Myocyte (in vitro differentiated cells): ENCODE data around the gene BICDL1. TPM values are rescaled to one million over a fixed set of nuclear protein-coding genes. Genes with fewer than 3 reads are reported as not detected.
A peak's percentile ranks its signal among the peaks of the same experiment; 100 is the strongest.

Experiments
- DNase-seq: peaks from one replicate; pipeline ENCODE4 v3.0.0-alpha.2; 2012; ENCODE audit warnings: low read depth
- total RNA-seq: library from RNA; depleted of rRNA; stranded (reverse); fragments of >200 nt; gene quantifications from 2 replicates; pipeline ENCODE4 v1.2.3, GENCODE V29; 2014

Gene BICDL1
- total RNA-seq, 1 donor from 2014 or later, result 2.5 TPM

DNA sequence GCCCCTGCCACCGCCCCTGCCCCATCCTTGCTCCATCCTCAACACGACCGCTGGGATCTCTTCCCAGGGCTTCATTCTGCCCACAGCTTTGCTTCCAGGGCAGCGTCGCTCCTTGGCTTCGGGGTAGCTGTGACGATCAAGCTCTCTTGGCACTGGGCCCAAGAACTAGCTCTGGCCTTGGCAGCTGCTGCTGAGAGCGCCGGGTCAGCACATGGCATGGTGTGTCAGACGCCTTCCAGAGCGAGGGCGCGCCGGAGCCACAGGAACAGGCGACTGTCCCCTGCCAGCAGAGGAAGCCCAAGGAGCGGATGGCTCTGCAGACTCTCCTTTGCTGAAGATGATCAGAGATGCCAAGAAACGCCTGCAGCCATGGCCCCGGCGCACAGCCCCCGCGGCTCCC is 111.6 kb downstream of the BICDL1 start:
- DNase-seq, result peak; percentile 93

DNA sequence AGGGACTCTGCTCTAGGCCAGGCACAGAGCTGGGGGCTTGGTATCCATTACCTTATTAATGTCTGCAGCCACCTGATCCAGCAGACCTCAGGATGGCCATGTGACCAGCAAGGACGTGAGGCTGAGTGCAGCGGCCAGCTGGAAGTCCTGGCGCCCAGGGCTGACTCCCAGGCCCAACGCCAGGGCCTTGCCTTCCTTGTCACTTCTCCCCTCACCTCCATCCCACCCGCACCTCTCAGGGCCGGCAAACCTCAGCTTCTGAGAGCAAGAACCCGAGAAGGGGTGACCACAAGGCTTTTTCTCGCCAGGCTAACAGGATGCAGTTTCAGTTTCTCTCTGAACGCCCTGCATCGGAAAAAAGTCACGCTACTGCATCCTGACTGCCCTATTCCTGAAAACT is 112.1 kb downstream of the BICDL1 start:
- DNase-seq, result no peak

DNA sequence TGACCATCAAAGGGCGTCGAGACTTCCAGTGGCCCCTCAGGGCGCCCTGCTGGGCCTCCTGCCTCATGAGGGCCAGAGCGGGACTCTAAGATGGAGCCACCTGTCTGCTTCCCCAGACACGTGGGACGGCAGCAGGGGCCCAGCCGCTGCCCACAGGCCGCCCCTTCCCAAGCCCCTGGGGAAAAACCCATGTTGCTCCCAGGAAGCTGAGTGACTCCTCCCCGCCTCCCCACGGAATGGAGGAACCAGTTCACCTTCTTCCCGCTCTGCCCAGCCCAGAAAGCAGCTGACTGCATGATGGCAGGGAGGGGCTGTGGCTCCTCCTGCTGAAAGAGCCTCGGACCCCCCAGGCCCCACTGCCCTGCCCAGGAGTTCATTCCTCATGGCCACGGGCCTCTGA is 112.6 kb downstream of the BICDL1 start:
- DNase-seq, result no peak

DNA sequence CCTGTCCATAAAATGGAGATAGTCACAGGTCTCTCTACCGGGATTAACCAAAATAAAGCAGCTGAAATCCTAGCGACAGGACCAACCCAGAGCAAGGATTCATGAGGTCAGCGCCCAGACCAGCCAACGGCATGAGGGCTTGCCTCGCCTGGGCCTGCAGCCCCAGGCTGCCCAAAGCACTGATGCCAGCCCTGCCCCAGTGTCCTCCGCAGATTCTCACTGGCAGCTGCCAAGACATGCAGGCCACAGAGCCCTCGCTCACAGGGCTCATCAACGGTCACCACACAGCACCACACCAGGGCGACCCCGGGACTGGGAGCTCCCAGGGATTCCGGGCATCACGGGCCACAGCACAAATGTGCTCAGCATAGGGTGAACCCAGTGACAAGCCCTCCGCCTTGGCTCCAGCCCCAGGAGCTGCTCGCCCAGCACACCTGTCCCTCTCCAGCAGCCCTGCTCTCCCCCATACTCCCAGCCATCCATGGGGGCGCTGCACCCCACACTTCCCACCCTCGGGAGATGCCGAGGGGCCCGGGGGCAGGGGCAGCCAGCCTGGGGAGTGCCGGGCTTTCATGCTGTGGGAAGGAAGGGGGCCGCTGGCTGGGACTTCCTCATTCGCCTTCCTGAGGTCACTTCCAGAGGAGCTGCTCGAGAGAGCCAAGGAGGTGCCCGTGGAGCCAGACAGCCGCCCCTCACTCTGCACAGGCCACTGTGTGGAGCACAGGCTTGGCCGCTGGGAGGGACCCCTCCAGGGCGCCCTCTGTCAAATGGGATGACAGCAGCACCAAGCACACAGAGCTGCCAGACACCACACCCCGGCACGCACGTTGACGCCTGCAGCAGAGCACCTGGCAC is 113.4 kb downstream of the BICDL1 start:
- DNase-seq, result peak; percentile 86

DNA sequence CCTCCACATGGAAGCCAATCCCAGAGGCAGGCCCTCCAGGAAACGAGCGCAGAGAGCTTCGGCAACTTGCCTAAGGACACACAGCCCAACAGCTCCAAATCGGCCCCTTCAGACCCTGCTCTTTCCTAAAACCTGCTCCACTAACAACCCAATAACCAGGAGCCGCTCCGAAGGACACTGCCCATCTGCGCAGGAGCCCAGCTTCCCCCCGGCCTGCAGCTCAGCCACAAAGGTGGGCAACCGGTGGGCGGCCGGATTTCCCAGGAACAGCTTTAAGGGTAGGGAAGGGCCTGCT is 114.0 kb downstream of the BICDL1 start:
- DNase-seq, result no peak

DNA sequence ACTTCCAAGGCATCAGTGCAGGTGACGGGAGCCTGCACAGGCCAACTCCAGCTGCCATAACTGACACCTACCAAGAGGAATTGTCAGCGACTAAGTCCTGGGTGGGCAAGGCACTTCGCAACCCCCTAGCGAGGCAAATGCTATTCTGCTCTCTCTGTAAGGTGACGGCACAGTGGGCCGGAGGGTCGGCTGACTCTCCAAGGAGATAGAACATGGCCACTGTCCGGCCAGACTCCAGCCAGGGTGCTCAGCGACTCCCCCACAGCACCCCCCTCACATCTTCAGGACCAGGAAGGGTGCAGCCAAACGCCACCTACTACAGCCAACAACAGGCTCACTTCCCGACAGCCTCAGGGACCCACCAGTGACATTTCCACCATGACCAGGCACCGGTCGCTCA is 114.3 kb downstream of the BICDL1 start:
- no peak for DNase-seq

DNA sequence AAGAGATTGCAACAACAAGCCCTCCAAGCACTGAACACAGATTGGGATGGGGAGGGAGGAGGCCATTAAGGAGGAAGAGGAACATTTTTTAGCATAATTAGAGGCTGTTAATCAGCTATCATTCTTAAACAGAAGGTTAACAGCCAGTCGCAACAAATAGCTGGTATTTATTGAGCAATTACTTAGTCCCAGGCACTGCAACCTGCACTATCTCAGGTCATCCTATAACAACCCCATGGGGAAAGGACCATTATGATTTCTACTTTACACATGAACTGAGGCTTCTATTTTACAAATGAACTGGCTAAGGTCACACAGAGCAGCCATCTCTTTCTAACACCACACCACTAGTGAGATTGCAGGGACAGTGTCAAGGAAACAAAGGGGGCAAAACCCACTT is 117.1 kb downstream of the BICDL1 start:
- no peak for DNase-seq

DNA sequence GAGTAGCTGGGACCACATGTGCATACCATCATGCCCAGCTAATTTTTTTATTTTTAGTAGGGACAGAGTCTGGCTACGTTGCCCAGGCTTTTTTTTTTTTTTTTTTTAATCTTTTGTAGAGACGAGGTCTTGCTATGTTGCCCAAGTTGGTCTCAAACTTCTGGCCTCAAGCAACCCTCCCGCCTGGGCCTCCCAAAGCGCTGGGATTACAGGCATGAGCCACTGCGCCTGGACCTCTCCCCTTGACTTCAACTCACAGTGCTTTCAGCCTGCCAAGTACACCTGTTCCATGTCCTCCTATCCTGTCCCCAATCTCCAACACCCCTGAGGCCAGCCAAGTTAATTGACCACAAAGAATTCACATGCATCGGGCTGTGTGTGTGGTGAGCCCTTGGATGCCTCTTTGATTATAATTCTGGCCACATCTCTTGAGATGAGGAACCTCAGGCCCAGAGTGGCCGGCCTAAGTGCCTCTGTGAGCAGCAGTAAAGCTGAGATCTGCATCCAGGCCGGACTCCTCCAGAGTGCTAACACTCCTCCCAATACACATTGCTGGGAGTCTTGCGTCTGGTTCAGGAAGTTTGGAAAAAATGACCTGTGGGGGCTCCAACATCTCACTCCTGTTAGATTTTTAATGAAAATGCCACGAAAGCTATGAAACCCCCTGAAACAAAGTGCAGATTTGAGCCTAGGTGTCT is 120.7 kb downstream of the BICDL1 start:
- peak; percentile 91 for DNase-seq

DNA sequence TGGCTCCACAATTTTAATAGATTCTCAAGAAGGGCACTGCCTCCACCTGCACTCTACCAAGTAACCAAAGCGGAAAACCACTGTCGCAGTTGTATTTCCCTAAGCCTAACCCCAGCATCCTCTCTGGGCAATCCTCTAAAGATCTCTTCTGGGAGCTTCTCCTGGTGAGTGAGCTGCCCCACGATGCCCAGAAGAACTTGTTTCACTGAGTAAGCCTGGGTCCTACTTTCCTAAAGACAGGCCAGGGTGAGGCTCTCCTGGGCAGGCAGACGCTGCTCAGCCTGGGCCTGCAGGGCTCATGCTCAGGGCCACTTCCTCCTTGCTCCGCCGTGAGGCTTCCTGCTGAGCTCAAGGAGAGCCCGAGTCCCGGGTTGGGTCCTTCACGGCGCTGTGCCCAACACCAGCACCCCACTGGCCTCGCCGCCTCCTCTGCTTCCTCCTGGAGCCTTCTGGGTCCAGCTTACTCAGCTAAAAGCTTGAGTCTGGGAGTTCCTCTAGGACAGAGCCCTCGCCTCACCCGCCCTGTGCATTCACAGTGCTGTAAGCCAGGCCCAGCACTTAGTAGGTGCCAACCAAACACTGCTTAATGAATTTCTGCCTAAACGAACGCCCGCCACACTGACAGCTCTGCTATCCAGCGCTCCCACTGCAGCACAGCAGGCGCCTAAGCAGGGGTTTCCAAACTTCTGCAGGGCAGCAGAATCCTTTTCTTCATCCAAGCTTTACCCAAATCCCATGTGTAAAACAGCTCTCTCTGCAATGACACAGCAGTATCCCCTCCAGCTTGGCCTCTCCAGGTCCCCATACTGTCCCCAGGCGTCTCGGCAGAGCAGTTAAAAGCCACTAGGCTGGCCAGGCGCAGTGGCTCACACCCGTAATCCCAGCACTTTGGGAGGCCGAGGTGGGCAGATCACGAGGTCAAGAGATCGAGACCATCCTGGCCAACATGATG is 121.8 kb downstream of the BICDL1 start:
- no peak for DNase-seq

DNA sequence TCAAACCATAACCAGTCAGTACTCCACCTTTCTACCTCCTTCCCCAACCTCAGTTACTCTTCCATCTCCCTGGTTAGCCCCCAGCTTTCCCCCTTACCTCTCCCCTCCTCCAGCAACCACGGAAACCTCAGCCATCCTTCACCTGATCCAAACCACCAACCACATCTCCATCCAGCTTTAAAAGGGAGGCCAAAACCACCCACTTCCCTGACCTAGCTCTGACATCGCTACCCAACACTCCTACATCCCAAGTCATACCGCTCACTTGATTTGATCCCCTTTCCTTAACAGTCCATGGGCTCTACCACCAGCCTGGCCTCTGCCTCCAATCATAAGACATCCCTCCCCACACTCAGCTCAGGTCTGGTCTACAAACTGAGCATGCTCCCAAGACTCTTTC is 126.0 kb downstream of the BICDL1 start:
- peak; percentile 45 for DNase-seq

DNA sequence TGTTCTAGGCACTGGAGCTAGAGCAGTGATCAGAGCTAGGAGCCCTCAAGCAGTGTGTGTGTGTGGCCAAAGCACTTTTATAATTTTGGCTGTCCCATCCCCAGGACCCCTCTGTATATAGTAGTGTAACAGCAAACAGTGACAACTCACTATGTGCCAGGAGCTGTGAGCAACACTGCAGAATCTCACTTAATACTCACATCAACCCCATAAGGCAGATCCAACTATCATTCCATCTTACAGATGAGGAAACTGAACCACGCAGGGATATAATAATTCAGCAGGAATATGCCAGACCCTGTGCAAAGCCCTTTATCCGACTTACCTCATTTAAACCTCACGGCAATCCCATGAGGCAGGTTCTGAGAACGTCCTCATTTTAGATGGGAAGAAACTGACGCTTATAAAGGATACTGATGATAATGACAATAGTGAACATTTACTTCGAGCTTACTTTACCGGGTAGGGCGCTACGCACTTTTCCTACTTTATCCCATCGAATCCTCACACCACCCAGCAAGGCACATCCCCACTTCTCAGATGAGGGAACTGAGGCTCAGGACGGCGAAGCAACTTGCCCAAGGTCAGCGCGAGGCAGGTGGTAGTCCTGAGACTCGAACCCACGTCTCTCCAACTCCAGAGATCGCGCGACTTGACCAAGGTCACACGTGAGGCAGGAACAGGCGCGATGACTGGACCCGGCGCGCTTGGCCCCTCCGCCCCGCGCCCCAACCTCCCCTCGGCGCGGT is 126.8 kb downstream of the BICDL1 start:
- peak; percentile 27 for DNase-seq

DNA sequence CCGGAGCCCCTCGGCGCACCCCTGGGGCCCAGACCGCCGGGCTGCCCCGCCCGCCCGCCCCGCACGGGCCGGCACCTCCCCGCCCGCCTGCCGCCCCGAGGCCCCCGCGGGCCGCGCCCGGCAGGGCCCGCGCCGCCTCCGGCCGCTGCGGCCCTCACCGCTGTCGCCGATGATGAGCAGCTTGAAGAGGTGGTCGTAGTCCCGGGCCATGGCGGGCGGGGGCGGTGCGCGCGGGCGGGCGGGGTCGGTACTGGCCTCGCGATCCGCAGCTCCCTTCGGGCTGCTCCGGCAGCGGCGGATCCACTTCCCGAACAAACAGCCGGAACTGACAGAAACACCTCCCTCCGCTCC is 127.4 kb downstream of the BICDL1 start, which contains the start of gene RAB35:
TSS of gene RAB35 (minus strand) at position 313 of the 351 bp plus-strand sequence. CDS start at position 210, 103 bp downstream.
- no peak for DNase-seq

DNA sequence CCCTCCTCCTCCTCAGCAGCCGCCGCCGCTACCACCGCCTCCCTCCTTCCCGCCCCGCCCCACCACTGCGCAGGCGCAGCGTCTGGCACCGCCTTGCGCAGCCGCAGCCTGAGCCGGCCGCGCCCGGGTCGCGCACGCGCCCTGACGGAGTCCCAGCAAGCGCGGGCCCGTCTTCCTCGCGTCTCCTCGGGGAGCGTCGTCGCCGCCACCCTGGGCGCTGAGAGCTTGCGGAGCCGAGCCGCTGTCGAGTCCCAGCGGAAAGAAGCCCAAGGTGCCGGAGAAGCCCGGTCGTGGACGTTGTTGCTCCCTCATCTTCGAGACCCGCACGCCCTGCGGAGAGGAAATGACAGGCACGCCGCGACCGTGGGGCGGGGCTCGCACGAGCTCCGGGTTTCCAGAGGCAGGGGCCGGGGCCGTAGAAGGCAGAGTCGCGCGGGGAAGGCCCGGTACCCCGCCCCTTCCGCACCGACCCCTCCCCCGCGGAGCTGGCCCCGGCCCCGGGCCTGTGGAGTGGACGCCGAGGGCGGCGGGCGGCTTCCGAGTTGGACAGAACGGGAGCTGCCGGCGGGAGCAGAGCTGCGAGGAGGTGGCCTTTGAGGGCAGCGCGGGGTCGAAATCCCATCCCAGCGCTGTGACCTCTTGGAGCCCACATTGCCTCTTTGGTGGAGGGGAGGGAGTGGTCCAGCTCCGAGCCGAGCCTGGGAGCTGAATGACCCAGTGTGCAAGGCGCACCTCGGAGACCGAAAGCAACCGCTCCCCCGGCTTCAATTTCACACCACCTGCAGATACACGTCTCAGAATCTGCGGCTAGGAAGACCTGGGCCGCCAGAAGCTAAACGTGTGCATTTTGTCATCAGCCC is 128.0 kb downstream of the BICDL1 start:
- DNase-seq, result peak; percentile 93

DNA sequence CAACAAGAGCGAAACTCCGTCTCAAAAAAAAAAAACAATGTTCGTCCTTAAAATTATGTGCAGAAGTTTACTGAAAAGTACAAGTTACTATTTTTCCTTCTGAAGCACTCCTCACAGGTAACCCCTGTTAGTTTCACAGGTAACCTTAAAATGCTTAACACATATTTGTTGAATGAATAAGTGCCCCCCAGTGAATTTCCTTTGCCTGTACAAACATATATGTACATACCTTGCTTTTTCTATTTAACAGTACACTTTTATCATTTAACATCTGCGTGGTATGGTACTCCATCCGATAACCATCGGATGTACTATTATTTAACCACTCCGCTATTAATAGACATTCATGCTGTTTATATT is 128.9 kb downstream of the BICDL1 start:
- DNase-seq, result no peak

DNA sequence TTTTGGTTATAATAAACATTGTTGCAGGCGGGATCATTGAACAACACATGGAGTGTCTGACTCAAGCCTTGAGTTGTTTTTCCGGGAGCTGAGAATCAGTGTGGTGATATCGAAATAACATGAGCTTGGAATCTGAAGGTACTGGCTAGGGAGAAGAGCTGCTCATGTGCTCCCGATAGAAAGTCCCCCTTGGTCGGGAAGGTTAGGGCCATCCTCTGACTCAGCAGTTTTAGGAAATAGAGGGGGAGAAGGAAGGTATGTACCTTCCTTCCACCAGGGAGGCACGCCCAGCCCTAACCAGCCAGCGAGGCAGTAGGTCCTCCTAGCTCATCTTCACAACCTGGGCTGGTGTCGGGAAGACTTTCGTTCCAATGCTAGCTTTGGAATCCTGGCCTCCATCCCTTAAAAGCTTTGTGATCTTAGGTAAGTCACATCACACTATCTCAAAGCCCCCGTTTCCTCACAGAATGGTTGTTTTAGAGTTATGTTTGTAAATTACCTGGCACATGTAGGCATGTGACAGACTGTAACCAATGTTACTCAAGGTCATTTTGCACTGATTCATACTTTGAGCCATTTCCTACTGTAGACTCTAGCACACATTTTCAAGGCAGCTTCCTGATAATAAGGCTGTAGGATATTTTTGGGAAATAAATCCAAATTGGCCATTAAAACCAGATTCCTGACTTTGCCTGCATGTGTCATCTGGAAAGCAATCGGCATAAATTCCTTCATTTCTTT is 129.5 kb downstream of the BICDL1 start:
- no peak for DNase-seq

DNA sequence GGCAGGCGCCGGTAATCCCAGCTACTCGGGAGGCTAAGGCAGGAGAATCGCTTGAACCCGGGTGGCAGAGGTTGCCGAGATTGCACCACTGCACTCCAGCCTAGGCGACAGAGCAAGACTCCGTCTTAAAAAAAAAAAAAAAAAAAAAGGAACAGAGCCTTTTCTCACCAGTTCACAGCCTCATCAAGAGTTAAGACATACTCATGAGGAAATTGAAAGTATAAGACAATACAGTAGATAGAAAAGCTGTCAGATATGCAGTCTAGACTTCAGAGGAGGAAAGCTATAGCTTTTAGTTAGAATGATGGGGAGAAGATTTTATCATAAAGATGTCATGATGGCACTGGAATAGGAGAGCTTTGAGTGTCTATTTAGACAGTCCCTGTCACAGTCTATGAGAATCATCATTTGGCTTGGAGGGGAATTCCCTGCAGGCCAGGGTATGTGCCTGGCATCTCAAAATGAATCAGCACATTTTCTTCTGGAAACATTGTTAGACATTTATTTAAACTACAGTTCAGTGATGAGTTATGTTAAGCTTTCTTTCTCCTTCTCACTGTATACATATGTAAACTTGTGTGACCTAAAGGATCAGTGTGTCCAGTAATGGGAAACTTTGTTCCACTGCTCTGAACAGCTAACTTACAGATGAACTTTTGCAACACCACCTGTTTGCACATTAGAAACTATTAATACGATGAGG is 130.4 kb downstream of the BICDL1 start:
- DNase-seq, result peak; percentile 52

DNA sequence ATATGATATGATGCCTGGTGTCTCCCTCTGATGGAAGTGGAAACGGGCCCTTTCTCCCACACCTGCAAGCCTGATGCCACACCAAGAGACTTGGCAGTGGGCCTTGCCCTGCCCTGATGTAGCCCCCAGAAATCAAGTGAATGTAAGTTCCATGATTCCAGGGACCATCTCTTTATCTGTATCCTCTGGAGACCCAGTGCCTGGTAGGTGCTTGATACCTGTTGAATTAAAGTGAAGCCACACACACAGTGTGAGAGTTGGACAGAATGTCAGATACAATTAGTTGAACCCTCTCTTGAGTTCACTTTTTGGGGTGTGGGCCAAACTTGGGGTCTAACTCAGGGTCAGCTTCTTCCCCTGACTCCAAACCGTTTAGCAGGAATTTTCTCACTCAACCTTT is 132.3 kb downstream of the BICDL1 start:
- DNase-seq, result no peak

DNA sequence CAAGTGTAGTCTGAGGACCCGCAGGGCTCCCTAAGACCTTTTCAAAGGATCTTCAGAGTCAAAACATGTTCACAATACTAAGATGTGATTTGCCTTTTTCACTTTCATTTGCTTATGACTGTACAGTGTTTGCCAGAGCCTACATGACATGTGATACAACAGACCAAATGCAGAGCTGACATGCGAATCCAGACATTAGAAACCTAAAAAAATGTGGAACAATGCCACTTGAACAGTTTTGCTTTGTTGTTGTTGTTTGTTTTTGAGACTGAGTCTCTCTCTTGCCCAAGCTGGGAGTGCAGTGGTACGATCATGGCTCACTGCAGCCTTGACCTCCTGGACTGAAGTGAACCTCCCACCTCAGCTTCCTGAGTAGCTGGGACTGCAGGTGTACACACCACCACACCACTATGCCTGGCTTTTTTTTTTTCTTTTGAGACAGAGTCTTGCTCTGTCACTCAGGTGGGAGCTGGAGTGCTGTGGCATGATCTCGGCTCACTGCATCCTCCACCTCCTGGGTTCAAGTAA is 132.8 kb downstream of the BICDL1 start:
- DNase-seq, result no peak

DNA sequence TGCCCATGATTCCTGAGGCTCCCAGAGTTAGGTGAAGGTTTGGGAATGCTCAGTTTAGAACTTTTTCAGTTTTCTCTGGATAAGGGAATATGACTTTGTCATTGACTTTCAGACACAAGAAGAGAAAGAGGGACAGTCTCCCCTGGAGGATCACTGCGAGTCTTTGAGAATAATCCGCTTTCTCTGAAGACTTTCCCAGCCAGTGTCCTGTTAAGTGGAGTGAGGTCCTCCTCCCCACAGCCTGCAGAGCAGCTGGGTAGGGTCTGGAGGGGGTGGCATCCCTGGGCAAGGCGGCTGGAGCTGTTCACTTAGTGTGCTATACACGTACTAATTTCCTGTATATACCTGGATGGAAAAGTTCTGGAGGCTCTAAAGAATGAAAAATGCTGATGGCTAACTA is 136.0 kb downstream of the BICDL1 start:
- DNase-seq, result no peak
